Thoracic aorta (tissue), 2 donors: ENCODE data around the gene SRGAP2C. TPM values are rescaled to one million over a fixed set of nuclear protein-coding genes. Genes with fewer than 3 reads are reported as not detected.
"Not testable (repeated sequence)": the region's sequence is repeated elsewhere in the genome, so short reads cannot be mapped to it uniquely, and the experiment has no call there.

Experiments
- ATAC-seq: fragments of 150-250 bp; one replicate; pipeline ENCODE4 v1.8.0; 2017; ENCODE audit warnings: low read depth; ENCODE audit not compliant: insufficient number of reproducible peaks, low FRiP score
- DNase-seq: peaks from one replicate; pipeline ENCODE4 v3.0.0-alpha.2; 2020; ENCODE audit warnings: low spot score
- H3K27ac ChIP-seq, 2 donors: fragments of 200-600 bp; sonication (generic); 1 replicate in 1 of 2; 2 replicates in 1 of 2; pipeline ENCODE4 v1.5.1; 2016; ENCODE audit warnings: mild to moderate bottlenecking in 2 of 2, moderate library complexity in 2 of 2
- H3K27me3 ChIP-seq: fragments of 200-600 bp; sonication (generic); replicated peaks from 2 replicates; pipeline ENCODE4 v1.6.0; 2016; ENCODE audit warnings: mild to moderate bottlenecking; ENCODE audit not compliant: insufficient read depth
- H3K36me3 ChIP-seq: fragments of 200-600 bp; sonication (generic); one replicate; pipeline ENCODE4 v1.5.1; 2016
- H3K4me1 ChIP-seq, 2 donors: fragments of 200-600 bp; sonication (generic); 1 replicate in 1 of 2; 2 replicates in 1 of 2; pipeline versions ENCODE4 v1.5.1 to v1.6.0; 2016; ENCODE audit warnings: low read depth in 2 of 2, mild to moderate bottlenecking in 1 of 2; ENCODE audit not compliant: control insufficient read depth in 1 of 2
- H3K4me3 ChIP-seq: fragments of 200-600 bp; sonication (generic); 2 replicates; pipeline ENCODE4 v1.5.1; 2016; ENCODE audit warnings: mild to moderate bottlenecking
- H3K9me3 ChIP-seq: fragments of 200-600 bp; sonication (generic); 2 replicates; pipeline ENCODE4 v1.5.1; 2016
- total RNA-seq, 2 donors: library from RNA; depleted of rRNA; stranded (reverse); fragments of >200 nt; gene quantifications; one replicate each; pipeline versions ENCODE4 v1.1.0 to v1.2.3, GENCODE V29; 2016

SRGAP2C gene
- total RNA-seq, 2 donors from 2014 or later = 19.1 to 27.7 TPM

DNA sequence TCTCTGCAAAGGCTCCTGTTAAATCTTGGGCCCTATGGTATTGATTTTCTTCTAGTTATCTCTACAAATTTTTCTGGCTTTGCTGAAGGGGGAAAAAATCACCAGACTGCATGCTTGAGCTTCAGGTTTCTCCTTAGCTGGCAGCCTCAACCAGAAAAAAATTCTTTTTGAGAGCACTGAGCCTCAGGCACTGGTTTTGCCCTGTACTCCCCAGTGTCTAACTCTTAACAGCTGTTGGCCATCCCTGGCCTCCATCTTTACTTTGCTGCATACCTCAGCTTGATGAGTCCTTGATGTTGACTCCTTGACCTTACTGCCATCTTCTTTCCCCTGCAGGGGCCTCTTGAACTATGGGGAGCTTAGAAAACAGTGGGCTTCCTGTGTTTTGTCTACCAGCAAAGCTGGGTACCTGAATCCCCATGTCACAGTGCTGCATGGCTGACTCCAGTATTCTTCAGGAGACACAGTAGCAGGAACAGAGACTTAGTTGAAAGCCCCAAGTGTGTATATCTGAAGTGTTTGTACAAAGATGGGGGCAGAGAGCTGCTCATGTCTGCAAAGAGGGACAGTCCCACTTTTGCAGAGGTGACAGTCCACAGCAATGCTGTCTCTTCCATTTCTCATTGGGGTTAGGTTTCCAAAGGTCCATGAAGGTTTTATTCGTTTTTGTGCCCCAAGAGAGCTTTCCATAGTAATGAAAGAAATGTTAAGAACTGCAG is 31.1 kb downstream of the SRGAP2C start:
- H3K4me1 ChIP-seq, H3K4me3 ChIP-seq, H3K27me3 ChIP-seq, ATAC-seq, DNase-seq, H3K9me3 ChIP-seq, H3K36me3 ChIP-seq, H3K27ac ChIP-seq: not testable (repeated sequence)

DNA sequence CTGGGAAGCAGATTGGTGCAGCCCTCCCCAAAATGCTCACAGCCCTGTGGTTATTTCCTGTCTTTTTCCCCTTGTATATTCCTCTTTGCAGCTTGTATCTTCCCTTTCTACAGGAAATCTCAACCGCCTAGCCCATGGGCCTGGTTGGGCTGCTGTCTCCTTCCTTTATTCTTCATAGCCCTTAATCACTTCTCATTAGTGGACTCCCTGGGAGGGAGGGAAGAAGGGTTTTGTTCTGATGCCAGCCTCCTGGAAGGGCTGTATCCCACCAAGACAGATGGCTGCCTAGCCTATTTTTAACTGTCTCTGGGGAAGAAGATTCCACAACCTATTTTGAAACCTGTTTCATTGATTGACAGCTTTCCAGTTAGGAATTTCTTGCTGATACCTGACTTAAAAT is 31.9 kb downstream of the SRGAP2C start:
- H3K9me3 ChIP-seq, H3K27me3 ChIP-seq, H3K4me3 ChIP-seq, DNase-seq, ATAC-seq, H3K4me1 ChIP-seq, H3K36me3 ChIP-seq, H3K27ac ChIP-seq: not testable (repeated sequence)

- ATAC-seq, H3K36me3 ChIP-seq, H3K4me3 ChIP-seq, H3K27ac ChIP-seq, H3K27me3 ChIP-seq, H3K9me3 ChIP-seq, H3K4me1 ChIP-seq, DNase-seq: not testable (repeated sequence)
Observed at GRCh38 chr1:121221770-121222169, 37.0 kb downstream of the SRGAP2C start.

GRCh38 chr1:121224714-121225113 is 39.9 kb downstream of the SRGAP2C start:
- H3K27me3 ChIP-seq, DNase-seq, ATAC-seq, H3K4me1 ChIP-seq, H3K36me3 ChIP-seq, H3K9me3 ChIP-seq, H3K4me3 ChIP-seq, H3K27ac ChIP-seq: not testable (repeated sequence)

DNA sequence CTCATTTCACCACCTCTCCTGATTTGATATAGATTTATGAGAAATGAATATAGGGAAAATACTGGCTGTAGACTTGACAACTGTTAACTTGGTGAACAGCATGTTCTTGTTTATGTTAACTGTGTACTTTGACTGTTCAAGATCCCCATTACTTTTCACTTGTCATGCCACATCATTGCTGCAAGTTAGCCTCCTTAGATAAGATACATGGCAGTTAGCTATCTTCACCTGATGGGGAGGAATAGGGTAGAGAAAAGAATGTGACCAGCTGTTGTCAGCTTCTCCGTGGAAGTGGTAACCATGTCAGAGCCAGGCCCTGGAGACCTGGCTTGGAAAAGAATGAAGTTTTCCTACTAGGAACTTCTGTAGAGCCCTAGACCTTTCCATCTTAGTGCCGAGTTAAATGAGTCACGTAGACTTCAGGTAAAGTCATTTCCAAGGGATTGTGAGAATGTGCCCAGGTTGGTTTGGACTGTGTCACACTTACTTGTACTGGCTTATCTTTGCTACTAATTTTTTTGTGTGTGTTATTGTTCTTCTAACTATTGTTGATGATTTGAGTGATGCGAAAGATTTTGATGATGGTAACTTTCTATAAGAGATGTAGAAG is 41.6 kb downstream of the SRGAP2C start:
- not testable (repeated sequence) for H3K27me3 ChIP-seq, H3K9me3 ChIP-seq, DNase-seq, H3K4me3 ChIP-seq, H3K4me1 ChIP-seq, H3K36me3 ChIP-seq, H3K27ac ChIP-seq, ATAC-seq

DNA sequence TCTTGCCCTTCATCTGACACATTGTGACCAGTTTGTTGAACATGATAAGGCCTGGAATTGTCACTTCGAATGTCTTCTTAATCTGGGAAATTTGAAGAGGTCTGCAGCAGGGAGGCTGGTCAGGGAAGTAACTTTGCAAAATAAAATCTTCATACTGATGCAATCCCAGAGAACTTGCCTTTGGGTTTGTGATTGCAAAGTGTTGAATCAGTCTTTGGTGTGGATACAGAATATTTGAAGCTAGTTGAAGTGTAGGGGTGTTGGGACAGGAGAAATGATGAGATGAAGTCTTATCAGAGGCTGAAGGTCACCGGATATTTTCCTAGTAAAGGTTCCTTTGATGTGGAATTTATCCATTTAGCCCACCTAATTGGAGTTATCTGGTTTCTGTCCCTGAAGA is 42.1 kb downstream of the SRGAP2C start:
- H3K27ac ChIP-seq, H3K36me3 ChIP-seq, H3K9me3 ChIP-seq, H3K4me1 ChIP-seq, ATAC-seq, H3K4me3 ChIP-seq, H3K27me3 ChIP-seq, DNase-seq: not testable (repeated sequence)

DNA sequence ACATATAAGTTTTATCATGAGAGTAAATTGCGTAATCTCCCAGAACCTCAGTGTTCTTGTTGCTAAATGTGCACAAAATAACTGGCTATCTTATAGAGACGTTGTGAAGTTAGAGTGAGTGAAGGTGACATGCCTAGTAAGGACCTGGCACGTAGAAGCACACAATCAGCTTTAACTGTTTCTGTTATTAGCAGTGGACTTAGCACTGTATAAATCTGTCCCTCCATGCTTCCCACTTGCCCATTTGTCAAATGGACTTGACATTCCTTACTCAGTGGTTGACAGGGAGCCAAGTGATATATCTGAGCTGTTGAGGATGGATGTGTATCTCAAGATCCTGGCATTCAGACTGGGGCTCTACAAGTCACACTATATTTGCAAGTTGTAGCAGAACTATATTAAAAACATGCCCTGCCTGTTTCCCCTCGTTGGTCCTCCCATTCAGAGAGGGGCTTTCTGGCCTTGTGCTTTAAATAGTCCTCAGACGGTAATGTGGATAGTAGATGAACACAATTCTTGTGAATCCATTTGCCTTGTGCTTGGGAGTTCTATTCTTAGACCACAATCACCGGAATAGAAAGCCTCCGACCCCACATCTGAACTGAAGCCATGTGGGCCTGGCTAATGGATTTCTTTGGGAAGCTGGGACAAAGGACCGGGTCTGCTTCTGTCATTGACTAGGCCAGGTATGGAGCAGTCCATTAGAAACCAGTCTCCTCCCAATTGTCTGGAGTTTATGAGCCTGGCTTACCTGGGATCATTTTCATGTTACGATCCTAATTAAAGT is 43.0 kb downstream of the SRGAP2C start:
- DNase-seq, H3K4me3 ChIP-seq, H3K27ac ChIP-seq, ATAC-seq, H3K36me3 ChIP-seq, H3K27me3 ChIP-seq, H3K9me3 ChIP-seq, H3K4me1 ChIP-seq: not testable (repeated sequence)

- not testable (repeated sequence) for H3K27me3 ChIP-seq, H3K4me3 ChIP-seq, H3K9me3 ChIP-seq, H3K36me3 ChIP-seq, H3K27ac ChIP-seq, ATAC-seq, DNase-seq, H3K4me1 ChIP-seq
Observed at GRCh38 chr1:121230636-121231035, 45.9 kb downstream of the SRGAP2C start.

DNA sequence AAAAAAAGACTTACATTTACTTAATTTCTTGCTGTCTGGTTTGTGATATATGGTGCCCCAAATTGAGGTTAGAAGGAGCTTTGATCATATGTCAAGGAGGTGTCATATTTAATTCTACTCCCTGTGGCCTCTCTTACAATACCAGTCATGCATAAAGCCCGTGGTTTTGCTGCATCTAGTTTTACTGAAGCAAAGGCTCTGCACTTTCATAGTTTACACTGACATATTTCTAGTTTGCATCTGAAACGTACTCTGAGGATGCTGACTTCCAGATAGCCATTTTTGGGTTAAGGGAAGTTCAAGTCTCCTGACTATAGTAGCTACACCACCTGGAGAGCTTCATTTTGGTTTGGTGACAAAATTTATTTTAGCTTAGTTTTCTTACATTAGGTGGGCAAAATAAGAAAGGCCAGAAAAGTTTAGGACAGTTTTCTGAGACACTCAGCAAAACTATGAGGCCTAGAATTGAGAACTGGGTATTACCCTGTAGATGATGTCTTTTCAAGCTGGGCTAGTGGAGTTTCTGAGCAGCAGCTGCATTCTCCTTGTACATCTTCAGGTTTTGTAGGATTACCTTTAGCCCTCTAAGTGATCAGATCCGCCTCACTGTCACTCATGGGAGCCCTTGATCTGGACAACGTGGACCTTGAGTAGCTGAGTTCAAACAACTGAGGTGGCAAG is 47.8 kb downstream of the SRGAP2C start:
- DNase-seq, H3K36me3 ChIP-seq, H3K27me3 ChIP-seq, H3K27ac ChIP-seq, ATAC-seq, H3K9me3 ChIP-seq, H3K4me3 ChIP-seq, H3K4me1 ChIP-seq: not testable (repeated sequence)

DNA sequence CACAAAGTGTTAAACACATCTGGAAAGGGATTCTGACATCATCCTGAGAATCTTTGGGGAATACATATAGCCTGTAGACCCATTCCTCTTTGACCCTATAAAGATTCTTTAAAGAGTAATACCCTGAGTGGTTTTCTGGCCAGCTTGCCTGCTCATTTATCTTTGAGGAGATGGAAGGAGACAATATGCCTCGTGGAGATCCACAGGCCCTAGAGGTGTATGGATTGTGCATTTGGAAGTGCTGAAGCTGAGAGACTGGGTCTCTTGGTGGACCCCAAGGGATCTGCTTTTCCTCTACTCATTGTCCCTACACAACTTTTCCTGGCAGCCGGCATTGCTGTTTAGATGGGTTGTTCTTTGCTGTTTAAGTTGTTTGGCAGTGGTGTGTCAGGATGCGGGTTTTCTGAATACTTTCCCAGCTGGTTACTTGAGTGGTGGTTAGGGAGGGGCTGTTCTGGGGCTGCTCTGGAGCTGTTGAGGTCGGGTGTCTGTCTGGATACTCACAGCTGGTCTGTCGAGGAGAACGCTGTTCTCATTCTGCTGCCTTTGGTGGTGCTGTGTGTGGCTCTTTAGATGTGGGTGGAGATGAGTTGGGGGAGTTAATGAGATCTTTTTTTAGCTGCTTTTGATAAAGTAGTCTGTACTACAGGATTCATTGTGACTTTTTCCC is 49.5 kb downstream of the SRGAP2C start:
- H3K4me1 ChIP-seq, H3K4me3 ChIP-seq, H3K36me3 ChIP-seq, DNase-seq, ATAC-seq, H3K9me3 ChIP-seq, H3K27ac ChIP-seq, H3K27me3 ChIP-seq: not testable (repeated sequence)

DNA sequence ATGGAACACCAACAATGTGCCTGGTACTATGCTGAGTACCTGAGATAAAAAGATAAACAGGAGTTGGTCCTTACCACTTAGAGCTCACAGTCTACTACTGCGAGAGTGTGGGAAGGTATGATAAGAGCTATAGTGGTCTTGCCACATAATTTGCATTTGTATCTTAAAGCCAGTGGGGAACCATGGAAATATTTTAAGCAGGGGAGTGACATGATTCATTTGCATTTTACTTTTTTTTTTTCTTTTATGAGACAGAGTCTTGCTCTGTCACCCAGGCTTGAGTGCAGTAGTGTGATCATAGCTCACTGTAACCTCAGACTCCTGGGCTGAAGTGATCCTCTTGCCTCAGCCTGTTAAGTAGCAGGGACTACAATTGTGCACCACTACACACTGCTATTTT is 53.6 kb downstream of the SRGAP2C start:
- H3K4me3 ChIP-seq, H3K27ac ChIP-seq, H3K9me3 ChIP-seq, DNase-seq, ATAC-seq, H3K27me3 ChIP-seq, H3K36me3 ChIP-seq, H3K4me1 ChIP-seq: not testable (repeated sequence)
